CD4-positive, alpha-beta memory T cell (primary cell): Measurements from ENCODE around the gene OR56B1. TPM values are rescaled to one million over a fixed set of nuclear protein-coding genes. Genes with fewer than 3 reads are reported as not detected.

Experiments used
- CTCF ChIA-PET: fragments of 350-600 bp; sonication (Branson Sonifier 250); formaldehyde crosslinking; loops from one replicate; lab custom pipeline; 2021; ENCODE audit warnings: inconsistent platforms; ENCODE audit not compliant: partially characterized antibody; lab: Charles Lee
- POLR2A ChIA-PET: fragments of 350-600 bp; sonication (Branson Sonifier 250); formaldehyde crosslinking; loops from one replicate; lab custom pipeline; 2021; ENCODE audit not compliant: partially characterized antibody; lab: Charles Lee
- DNase-seq, 5 donors: peaks; one replicate each; pipeline versions ENCODE4 v3.0.0 to v3.0.0-alpha.2; 2020 to 2022; ENCODE audit warnings: mixed read lengths in 1 of 5
- H3K27ac ChIP-seq: one replicate; pipeline ENCODE4 v1.7.0; 2013; ENCODE audit warnings: low read depth, low read length
- H3K27me3 ChIP-seq: 2 replicates; pipeline ENCODE4 v1.7.0; 2013; ENCODE audit warnings: mild to moderate bottlenecking, low read length, moderate library complexity; ENCODE audit not compliant: insufficient read depth
- H3K36me3 ChIP-seq: 2 replicates; pipeline ENCODE4 v1.7.0; 2013; ENCODE audit warnings: mild to moderate bottlenecking, low read length, moderate library complexity; ENCODE audit not compliant: insufficient read depth
- H3K4me1 ChIP-seq: 2 replicates; pipeline ENCODE4 v1.7.0; 2013; ENCODE audit warnings: mild to moderate bottlenecking, low read length, moderate library complexity; ENCODE audit not compliant: insufficient read depth
- H3K4me3 ChIP-seq, 2 donors: one replicate each; pipeline ENCODE4 v1.7.0; 2013; ENCODE audit warnings: low read length in 2 of 2, mild to moderate bottlenecking in 1 of 2
- H3K9me3 ChIP-seq, 2 donors: one replicate each; pipeline ENCODE4 v1.7.0; 2013; ENCODE audit warnings: low read length in 2 of 2, control low read depth in 1 of 2; ENCODE audit not compliant: control insufficient read depth in 1 of 2
- H3K27ac Mint-ChIP-seq, 7 donors: one replicate each; pipeline ENCODE4 v1.8.0; 2020 to 2021; ENCODE audit warnings: mixed read lengths in 7 of 7, mild to moderate bottlenecking in 6 of 7, inconsistent platforms in 3 of 7, moderate library complexity in 3 of 7
- H3K27me3 Mint-ChIP-seq, 2 donors: one replicate each; pipeline ENCODE4 v1.8.0; 2020 to 2021; ENCODE audit warnings: mixed read lengths in 2 of 2
- H3K36me3 Mint-ChIP-seq, 2 donors: one replicate each; pipeline ENCODE4 v1.8.0; 2020 to 2021; ENCODE audit warnings: mixed read lengths in 2 of 2, inconsistent platforms in 1 of 2, mild to moderate bottlenecking in 1 of 2
- H3K4me1 Mint-ChIP-seq, 4 donors: one replicate each; pipeline ENCODE4 v1.8.0; 2020 to 2021; ENCODE audit warnings: mixed read lengths in 4 of 4, mild to moderate bottlenecking in 1 of 4
- H3K4me3 Mint-ChIP-seq, 8 donors: one replicate each; pipeline ENCODE4 v1.8.0; 2020 to 2021; ENCODE audit warnings: mixed read lengths in 8 of 8, mild to moderate bottlenecking in 7 of 8, moderate library complexity in 6 of 8, inconsistent platforms in 3 of 8
- H3K9me3 Mint-ChIP-seq, 8 donors: one replicate each; pipeline ENCODE4 v1.8.0; 2020 to 2021; ENCODE audit warnings: mixed read lengths in 8 of 8, mild to moderate bottlenecking in 5 of 8, inconsistent platforms in 3 of 8, moderate library complexity in 1 of 8
- intact Hi-C: fragments of 100-400 bp; cut with micrococcal nuclease; formaldehyde crosslinking; loops from one replicate; pipeline ENCODE4 v1.15.1; 2023
- polyA plus RNA-seq, 2 donors: library from polyadenylated mRNA; unstranded; fragments of 300-500 nt; fragmentation: Illumina TruSeq; gene quantifications; one replicate each; pipeline ENCODE4 v1.2.3, GENCODE V29; 2021
- total RNA-seq, 2 experiments: library from RNA; stranded (reverse); gene quantifications; one replicate each; pipeline ENCODE4 v1.2.3, GENCODE V29; 2021

The OR56B1 gene
- total and polyA plus RNA-seq, 4 experiments from 2014 or later, result 0.20 to 0.61 (median 0.44) TPM; not detected in 1

GRCh38 chr11:5719703-5720495 lies 16.3 kb upstream of the OR56B1 start:
- no peak overlapping the region for H3K27ac Mint-ChIP-seq
- intact Hi-C loops, result no loop called here

GRCh38 chr11:5722622-5723021 lies 13.6 kb upstream of the OR56B1 start:
- no peak overlapping the region for H3K4me3 Mint-ChIP-seq
- H3K4me1 Mint-ChIP-seq, result no peaks in the 10 kb centered on the region
- no peaks in the 10 kb centered on the region for H3K36me3 ChIP-seq
- H3K9me3 ChIP-seq, result no peaks in the 10 kb centered on the region
- intact Hi-C loops, result no loop called here
- H3K27ac Mint-ChIP-seq, result no peak overlapping the region
- H3K9me3 Mint-ChIP-seq, result peaks cover 0 to 12% (median 4%) of the 10 kb centered on the region in 8 donors
- peaks cover 0 to 1% of the 10 kb centered on the region in 2 donors for H3K27me3 Mint-ChIP-seq
- H3K4me3 ChIP-seq, result no peak overlapping the region
- H3K4me1 ChIP-seq, result no peaks in the 10 kb centered on the region
- no peaks in the 10 kb centered on the region for H3K27me3 ChIP-seq
- no peak for DNase-seq
- no peak overlapping the region for H3K27ac ChIP-seq
- ChIA-PET CTCF (no interaction called here), POLR2A (no interaction called here)
- peaks cover 16% of the 10 kb centered on the region in 2 donors for H3K36me3 Mint-ChIP-seq

More at GRCh38 chr11:5719703-5720495, 16.3 kb upstream of the OR56B1 start:
- no peaks in the 10 kb centered on the region for H3K9me3 ChIP-seq
- H3K4me3 Mint-ChIP-seq, result no peak overlapping the region
- ChIA-PET CTCF (interaction anchor here (1.9 kb wide), 1 partner anchor 36 kb away, joined by 11 read pairs; the partner anchor contains the start of gene TRIM5), POLR2A (interaction anchor here (1.4 kb wide), 1 partner anchor 31 kb away, joined by 5 read pairs; the partner anchor contains the start of gene TRIM22)
- no peak overlapping the region for H3K4me3 ChIP-seq
- H3K36me3 ChIP-seq, result no peaks in the 10 kb centered on the region
- peaks cover 11 to 16% of the 10 kb centered on the region in 2 donors for H3K36me3 Mint-ChIP-seq
- H3K9me3 Mint-ChIP-seq, result peaks cover 0 to 22% (median 8%) of the 10 kb centered on the region in 8 donors
- DNase-seq, result no peak
- no peak overlapping the region for H3K27ac ChIP-seq
- no peaks in the 10 kb centered on the region for H3K4me1 ChIP-seq
- no peaks in the 10 kb centered on the region for H3K4me1 Mint-ChIP-seq
- peaks cover 0 to 1% of the 10 kb centered on the region in 2 donors for H3K27me3 Mint-ChIP-seq
- H3K27me3 ChIP-seq, result no peaks in the 10 kb centered on the region

- no peaks in the 10 kb centered on the region for H3K4me1 Mint-ChIP-seq
These were observed 9.9 kb upstream of the OR56B1 start for GRCh38 chr11:5726351-5726750.

GRCh38 chr11:5727691-5728090 lies 8.6 kb upstream of the OR56B1 start:
- ChIA-PET CTCF (interaction anchor here (0.7 to 1.2 kb wide), 2 partner anchors 9 to 10 kb away, joined by 3 read pairs; no protein-coding TSS in a partner anchor), POLR2A (interaction anchor here (0.7 kb wide), 1 partner anchor 14 kb away, joined by 3 read pairs; no protein-coding TSS in a partner anchor)
- no peak overlapping the region for H3K27ac ChIP-seq
- Mint-ChIP-seq H3K27ac (no peak overlapping the region), H3K4me1 (no peaks in the 10 kb centered on the region), H3K27me3 (no peaks in the 10 kb centered on the region), H3K9me3 (peaks cover 0 to 3% (median 0%) of the 10 kb centered on the region in 8 donors), H3K4me3 (no peak overlapping the region), H3K36me3 (peaks cover 0 to 9% of the 10 kb centered on the region in 2 donors)
- DNase-seq, result no peak
- H3K27me3 ChIP-seq, result no peaks in the 10 kb centered on the region
- H3K4me3 ChIP-seq, result no peak overlapping the region
- H3K4me1 ChIP-seq, result no peaks in the 10 kb centered on the region
- H3K36me3 ChIP-seq, result no peaks in the 10 kb centered on the region
- H3K9me3 ChIP-seq, result no peaks in the 10 kb centered on the region
- intact Hi-C loops, result no loop called here

More at GRCh38 chr11:5726351-5726750, 9.9 kb upstream of the OR56B1 start:
- Histone ChIP-seq H3K4me1 (no peaks in the 10 kb centered on the region), H3K27ac (no peak overlapping the region), H3K4me3 (no peak overlapping the region), H3K9me3 (no peaks in the 10 kb centered on the region), H3K36me3 (no peaks in the 10 kb centered on the region), H3K27me3 (no peaks in the 10 kb centered on the region)
- Mint-ChIP-seq H3K9me3 (peaks cover 0 to 3% (median 0%) of the 10 kb centered on the region in 8 donors), H3K36me3 (peaks cover 0 to 6% of the 10 kb centered on the region in 2 donors), H3K4me3 (no peak overlapping the region), H3K27ac (no peak overlapping the region), H3K27me3 (peaks cover 0 to 1% of the 10 kb centered on the region in 2 donors)
- POLR2A ChIA-PET, result no interaction called here
- CTCF ChIA-PET, result interaction anchor here (1.5 kb wide), 1 partner anchor 42 kb away, joined by 6 read pairs; the partner anchor contains the start of gene TRIM5
- DNase-seq, result no peak
- intact Hi-C loops, result no loop called here

GRCh38 chr11:5737091-5737490 lies 843 bp downstream of the OR56B1 start:
- peaks cover 0 to 2% of the 10 kb centered on the region in 2 donors for H3K27me3 Mint-ChIP-seq
- intact Hi-C loops, result no loop called here

GRCh38 chr11:5737670-5738392 lies 1.6 kb downstream of the OR56B1 start:
- no peaks in the 10 kb centered on the region for H3K27me3 ChIP-seq
- no peak overlapping the region for H3K4me3 ChIP-seq
- no peak overlapping the region for H3K4me3 Mint-ChIP-seq
- H3K9me3 Mint-ChIP-seq, result peaks cover 0 to 33% (median 23%) of the 10 kb centered on the region in 8 donors
- ChIA-PET POLR2A (no interaction called here), CTCF (interaction anchor here (0.7 to 1.2 kb wide), 2 partner anchors 10 to 53 kb away, joined by 3 to 4 read pairs; partner anchors contain the start of gene TRIM5)
- intact Hi-C loops, result no loop called here
- H3K4me1 Mint-ChIP-seq, result no peaks in the 10 kb centered on the region
- H3K27me3 Mint-ChIP-seq, result peaks cover 2% of the 10 kb centered on the region in 2 donors
- H3K4me1 ChIP-seq, result no peaks in the 10 kb centered on the region
- H3K27ac ChIP-seq, result no peak overlapping the region
- peaks cover 22 to 26% of the 10 kb centered on the region in 2 donors for H3K36me3 Mint-ChIP-seq
- peak overlapping the region in 1 of 7 donors; percentile 38 for H3K27ac Mint-ChIP-seq
- no peak for DNase-seq
- H3K9me3 ChIP-seq, result peaks cover 0 to 5% of the 10 kb centered on the region in 2 donors
- H3K36me3 ChIP-seq, result no peaks in the 10 kb centered on the region

More at GRCh38 chr11:5737091-5737490, 843 bp downstream of the OR56B1 start:
- Histone ChIP-seq H3K4me3 (no peak overlapping the region), H3K9me3 (peaks cover 0 to under 1% of the 10 kb centered on the region in 2 donors), H3K27ac (no peak overlapping the region), H3K27me3 (no peaks in the 10 kb centered on the region), H3K4me1 (no peaks in the 10 kb centered on the region), H3K36me3 (no peaks in the 10 kb centered on the region)
- no peak for DNase-seq
- ChIA-PET CTCF (interaction anchor here (0.7 kb wide), 1 partner anchor 9 kb away, joined by 3 read pairs; no protein-coding TSS in a partner anchor), POLR2A (no interaction called here)
- Mint-ChIP-seq H3K27ac (no peak overlapping the region), H3K4me3 (no peak overlapping the region), H3K36me3 (peaks cover 19 to 21% of the 10 kb centered on the region in 2 donors), H3K4me1 (no peaks in the 10 kb centered on the region), H3K9me3 (peaks cover 0 to 26% (median 16%) of the 10 kb centered on the region in 8 donors)
